ENCODE data around the gene INPP5K. TPM values are rescaled to one million over a fixed set of nuclear protein-coding genes. Genes with fewer than 3 reads are reported as not detected.

INPP5K gene
- total RNA-seq, 1 experiment from 2014 or later, result 29.4 TPM

- Histone ChIP-seq H3K27me3 (ENCODE audit: insufficient read depth, low read length) (no peaks in the 10 kb centered on the region), H2BK12ac (ENCODE audit: insufficient read length, low read depth, low read length) (no peak overlapping the region), H3K18ac (ENCODE audit: insufficient read length, low read depth, low read length) (no peak overlapping the region), H3T11ph (ENCODE audit: low read length) (no peak overlapping the region), H2BK120ac (ENCODE audit: low read depth, low read length, poor library complexity, severe bottlenecking) (no peak overlapping the region), H3K4ac (ENCODE audit: low read depth, low read length) (no peak overlapping the region), H3K56ac (ENCODE audit: insufficient read length, low read depth, low read length) (no peak overlapping the region), H3K9me3 (ENCODE audit: control insufficient read depth, low read depth, low read length) (no peaks in the 10 kb centered on the region), H3K9ac (ENCODE audit: extremely low read depth, insufficient read length, low read length) (no peak overlapping the region), H4K5ac (ENCODE audit: insufficient read length, low read depth, low read length) (no peak overlapping the region), H3K79me2 (ENCODE audit: insufficient read depth, low read length) (no peaks in the 10 kb centered on the region), H2AFZ (ENCODE audit: low read length) (no peak overlapping the region), H2AK5ac (ENCODE audit: insufficient read length, low read length) (no peak overlapping the region), H2BK15ac (ENCODE audit: low read depth, low read length) (no peak overlapping the region), H4K20me1 (ENCODE audit: control insufficient read depth, insufficient read depth, insufficient read length) (no peaks in the 10 kb centered on the region), H3K23me2 (ENCODE audit: insufficient read length, low read depth, low read length, poor library complexity, severe bottlenecking) (no peaks in the 10 kb centered on the region), H3K27ac (ENCODE audit: insufficient read length, low read depth, low read length) (no peak overlapping the region), H4K8ac (replicated peaks; ENCODE audit: insufficient read length, low read depth, low read length) (no peak overlapping the region), H3K14ac (ENCODE audit: insufficient read depth, low read length) (no peak overlapping the region), H3K79me1 (ENCODE audit: insufficient read depth, low read depth, low read length, poor library complexity, severe bottlenecking) (no peaks in the 10 kb centered on the region), H2BK5ac (ENCODE audit: insufficient read length, low read length) (no peak overlapping the region), H3K23ac (ENCODE audit: insufficient read length, low read depth, low read length) (no peak overlapping the region), H3K4me2 (ENCODE audit: insufficient read depth, insufficient read length, low read length) (no peak overlapping the region), H2BK20ac (ENCODE audit: low read depth, low read length, poor library complexity, severe bottlenecking) (no peak overlapping the region), H4K91ac (ENCODE audit: insufficient read length, low read depth, low read length) (no peak overlapping the region), H3K4me1 (ENCODE audit: insufficient read depth, low read length) (no peaks in the 10 kb centered on the region)
- H3K27ac Mint-ChIP-seq, result peak overlapping the region in 2 of 3 experiments; percentile 65 to 94; a peak in 3 of 7 replicates
- peaks cover 0 to 36% (median 18%) of the 10 kb centered on the region in 3 experiments; a peak in 5 of 7 replicates for H3K36me3 Mint-ChIP-seq (ENCODE audit: insufficient read depth in 1 of 3, low read depth in 3 of 3)
- no peaks in the 10 kb centered on the region for H3K9me3 Mint-ChIP-seq
- no peak for TF ChIP-seq CTCF (conservative IDR thresholded peaks at IDR 0.05)
- no CpG with 5 or more reads among the region's 13 CpGs for WGBS (ENCODE audit: extremely low coverage, insufficient read length, low lambda C conversion rate)
- H3K4me1 Mint-ChIP-seq, result peaks cover 3 to 7% of the 10 kb centered on the region in 2 experiments; a peak in 3 of 4 replicates
- H3K27me3 Mint-ChIP-seq (ENCODE audit: low read depth), result no peaks in the 10 kb centered on the region
- no peak for DNase-seq
- H3K4me3 Mint-ChIP-seq, result no peak overlapping the region; a peak in 1 of 5 replicates
Measured at GRCh38 chr17:1506649-1507267, 9.7 kb downstream of the INPP5K start.

Data from H9 (cell line).